Activated CD8-positive, alpha-beta memory T cell treated with anti-CD3 and anti-CD28 coated beads, Interleukin-2, amount 10 ng/mL, durations not matched to agents 7 days and 5 days (primary cell): ENCODE results near the gene GTF2F2. TPM values are rescaled to one million over a fixed set of nuclear protein-coding genes. Genes with fewer than 3 reads are reported as not detected.

Source experiments
- ATAC-seq: fragments of 150-1000 bp; cut with Tn5 transposase; one replicate; pipeline ENCODE4 v1.10.0; 2021; ENCODE audit warnings: moderate library complexity
- CTCF ChIA-PET: fragments of 350-600 bp; sonication (Branson Sonifier 250); formaldehyde crosslinking; loops from one replicate; lab custom pipeline; 2021; ENCODE audit warnings: antibody characterized with exemption; lab: Charles Lee
- DNase-seq: peaks from one replicate; pipeline ENCODE4 v3.0.0-alpha.2; 2020
- H3K27ac Mint-ChIP-seq: one replicate; pipeline ENCODE4 v1.8.0; 2021; ENCODE audit warnings: mild to moderate bottlenecking, mixed read lengths
- H3K27me3 Mint-ChIP-seq: one replicate; pipeline ENCODE4 v1.8.0; 2021; ENCODE audit warnings: mixed read lengths
- H3K36me3 Mint-ChIP-seq: one replicate; pipeline ENCODE4 v1.8.0; 2021; ENCODE audit warnings: mild to moderate bottlenecking, mixed read lengths
- H3K4me1 Mint-ChIP-seq: one replicate; pipeline ENCODE4 v1.8.0; 2021; ENCODE audit warnings: mixed read lengths
- H3K4me3 Mint-ChIP-seq: one replicate; pipeline ENCODE4 v1.8.0; 2021; ENCODE audit warnings: mild to moderate bottlenecking, moderate library complexity, mixed read lengths
- H3K9me3 Mint-ChIP-seq: one replicate; pipeline ENCODE4 v1.8.0; 2022; ENCODE audit warnings: low read depth, mixed read lengths
- total RNA-seq, 2 experiments: library from RNA; stranded (reverse); gene quantifications; one replicate each; pipeline ENCODE4 v1.2.3, GENCODE V29; 2021

The GTF2F2 gene
- total RNA-seq, 2 experiments from 2014 or later, result 17.0 to 19.3 TPM

GRCh38 chr13:45300190-45300985 lies 180.1 kb downstream of the GTF2F2 start:
- Mint-ChIP-seq H3K4me1 (peaks cover 24% of the 10 kb centered on the region), H3K9me3 (no peaks in the 10 kb centered on the region), H3K27me3 (peaks cover 12% of the 10 kb centered on the region), H3K27ac (no peak overlapping the region), H3K4me3 (no peak overlapping the region), H3K36me3 (peaks cover 4% of the 10 kb centered on the region)
- ATAC-seq (peak; percentile 25), DNase-seq (no peak)
- CTCF ChIA-PET, result interaction anchor here (0.6 to 1.8 kb wide), 2 partner anchors 9 to 259 kb away, joined by 3 to 8 read pairs; no protein-coding TSS in a partner anchor

- H3K9me3 Mint-ChIP-seq, result no peaks in the 10 kb centered on the region
- DNase-seq, result no peak
- H3K27ac Mint-ChIP-seq, result no peak overlapping the region
- H3K27me3 Mint-ChIP-seq, result peaks cover 12% of the 10 kb centered on the region
- no peak overlapping the region for H3K4me3 Mint-ChIP-seq
- ATAC-seq, result no peak
- H3K4me1 Mint-ChIP-seq, result peaks cover 21% of the 10 kb centered on the region
- CTCF ChIA-PET, result interaction anchor here (0.6 to 0.8 kb wide), 2 partner anchors 255 to 260 kb away, joined by 3 read pairs; no protein-coding TSS in a partner anchor
- peaks cover 4% of the 10 kb centered on the region for H3K36me3 Mint-ChIP-seq
Observed at GRCh38 chr13:45301263-45301662, 181.0 kb downstream of the GTF2F2 start.

GRCh38 chr13:45302507-45302906 lies 182.2 kb downstream of the GTF2F2 start:
- H3K27ac Mint-ChIP-seq, result no peak overlapping the region

GRCh38 chr13:45303026-45303425 lies 182.7 kb downstream of the GTF2F2 start:
- Mint-ChIP-seq H3K9me3 (no peaks in the 10 kb centered on the region), H3K4me3 (no peak overlapping the region), H3K27ac (no peak overlapping the region), H3K4me1 (peaks cover 9% of the 10 kb centered on the region), H3K27me3 (peaks cover 17% of the 10 kb centered on the region), H3K36me3 (no peaks in the 10 kb centered on the region)
- DNase-seq (no peak), ATAC-seq (no peak)
- CTCF ChIA-PET, result interaction anchor here (2.0 kb wide), 1 partner anchor 257 kb away, joined by 9 read pairs; no protein-coding TSS in a partner anchor

More at GRCh38 chr13:45302507-45302906, 182.2 kb downstream of the GTF2F2 start:
- CTCF ChIA-PET, result interaction anchor here (2.0 kb wide), 1 partner anchor 256 kb away, joined by 9 read pairs; no protein-coding TSS in a partner anchor
- Mint-ChIP-seq H3K4me3 (no peak overlapping the region), H3K27me3 (peaks cover 16% of the 10 kb centered on the region), H3K9me3 (no peaks in the 10 kb centered on the region), H3K36me3 (no peaks in the 10 kb centered on the region), H3K4me1 (peaks cover 14% of the 10 kb centered on the region)
- no peak for ATAC-seq
- DNase-seq, result no peak

GRCh38 chr13:45303866-45304265 lies 183.6 kb downstream of the GTF2F2 start:
- no peaks in the 10 kb centered on the region for H3K36me3 Mint-ChIP-seq
- no peaks in the 10 kb centered on the region for H3K9me3 Mint-ChIP-seq

GRCh38 chr13:45305079-45305478 lies 184.8 kb downstream of the GTF2F2 start:
- Mint-ChIP-seq H3K27me3 (peaks cover 26% of the 10 kb centered on the region), H3K4me3 (no peak overlapping the region), H3K9me3 (no peaks in the 10 kb centered on the region), H3K36me3 (no peaks in the 10 kb centered on the region), H3K4me1 (peaks cover 8% of the 10 kb centered on the region), H3K27ac (no peak overlapping the region)
- CTCF ChIA-PET, result no interaction called here
- DNase-seq, result no peak
- no peak for ATAC-seq

More at GRCh38 chr13:45303866-45304265, 183.6 kb downstream of the GTF2F2 start:
- Mint-ChIP-seq H3K4me3 (no peak overlapping the region), H3K27ac (no peak overlapping the region), H3K27me3 (peaks cover 19% of the 10 kb centered on the region), H3K4me1 (peaks cover 4% of the 10 kb centered on the region)
- DNase-seq (no peak), ATAC-seq (no peak)
- CTCF ChIA-PET, result interaction anchor here (2.0 kb wide), 1 partner anchor 257 kb away, joined by 9 read pairs; no protein-coding TSS in a partner anchor

- DNase-seq (no peak), ATAC-seq (no peak)
- no peaks in the 10 kb centered on the region for H3K36me3 Mint-ChIP-seq
- no peak overlapping the region for H3K4me3 Mint-ChIP-seq
- CTCF ChIA-PET, result interaction anchor here (0.6 to 5.2 kb wide), 5 partner anchors 64 to 1501 kb away, joined by 3 to 66 read pairs (median 3); no protein-coding TSS in a partner anchor
- no peaks in the 10 kb centered on the region for H3K9me3 Mint-ChIP-seq
- peaks cover 35% of the 10 kb centered on the region for H3K27me3 Mint-ChIP-seq
- H3K4me1 Mint-ChIP-seq, result peaks cover 18% of the 10 kb centered on the region
- H3K27ac Mint-ChIP-seq, result no peak overlapping the region
Observed at GRCh38 chr13:45306966-45307365, 186.7 kb downstream of the GTF2F2 start.

GRCh38 chr13:45310341-45311131 lies 190.2 kb downstream of the GTF2F2 start:
- Mint-ChIP-seq H3K4me1 (peaks cover 18% of the 10 kb centered on the region), H3K36me3 (no peaks in the 10 kb centered on the region), H3K4me3 (peak overlapping the region; percentile 77), H3K9me3 (no peaks in the 10 kb centered on the region), H3K27ac (no peak overlapping the region), H3K27me3 (peaks cover 25% of the 10 kb centered on the region)
- ATAC-seq (peak; percentile 21), DNase-seq (no peak)
- CTCF ChIA-PET, result interaction anchor here (0.7 to 5.2 kb wide), 7 partner anchors 12 to 268 kb away, joined by 3 to 66 read pairs (median 5); partner anchors contain the start of gene TPT1

GRCh38 chr13:45314822-45315221 lies 194.5 kb downstream of the GTF2F2 start:
- Mint-ChIP-seq H3K36me3 (no peaks in the 10 kb centered on the region), H3K4me1 (peaks cover 17% of the 10 kb centered on the region), H3K27ac (no peak overlapping the region), H3K9me3 (no peaks in the 10 kb centered on the region), H3K27me3 (peaks cover 11% of the 10 kb centered on the region), H3K4me3 (no peak overlapping the region)
- no peak for ATAC-seq
- no peak for DNase-seq
- CTCF ChIA-PET, result interaction anchor here (0.8 kb wide), 1 partner anchor 8 kb away, joined by 3 read pairs; no protein-coding TSS in a partner anchor

- DNase-seq (no peak), ATAC-seq (no peak)
- Mint-ChIP-seq H3K27ac (no peak overlapping the region), H3K27me3 (peaks cover 6% of the 10 kb centered on the region), H3K4me3 (no peak overlapping the region), H3K4me1 (peaks cover 14% of the 10 kb centered on the region), H3K36me3 (no peaks in the 10 kb centered on the region), H3K9me3 (no peaks in the 10 kb centered on the region)
- CTCF ChIA-PET, result no interaction called here
Observed at GRCh38 chr13:45315520-45316167, 195.3 kb downstream of the GTF2F2 start.

GRCh38 chr13:45316338-45316737 lies 196.0 kb downstream of the GTF2F2 start:
- H3K36me3 Mint-ChIP-seq, result no peaks in the 10 kb centered on the region
- no peak for ATAC-seq
- no peak overlapping the region for H3K27ac Mint-ChIP-seq
- CTCF ChIA-PET, result no interaction called here
- no peaks in the 10 kb centered on the region for H3K9me3 Mint-ChIP-seq
- peaks cover 2% of the 10 kb centered on the region for H3K27me3 Mint-ChIP-seq
- DNase-seq, result no peak
- peaks cover 9% of the 10 kb centered on the region for H3K4me1 Mint-ChIP-seq
- H3K4me3 Mint-ChIP-seq, result no peak overlapping the region

- CTCF ChIA-PET, result no interaction called here
- H3K4me3 Mint-ChIP-seq, result no peak overlapping the region
- peaks cover 7% of the 10 kb centered on the region for H3K4me1 Mint-ChIP-seq
- ATAC-seq (no peak), DNase-seq (no peak)
- H3K27me3 Mint-ChIP-seq, result no peaks in the 10 kb centered on the region
- no peak overlapping the region for H3K27ac Mint-ChIP-seq
- no peaks in the 10 kb centered on the region for H3K9me3 Mint-ChIP-seq
- H3K36me3 Mint-ChIP-seq, result no peaks in the 10 kb centered on the region
Observed at GRCh38 chr13:45316996-45317395, 196.7 kb downstream of the GTF2F2 start.
